Endothelial cell of umbilical vein (primary cell): ENCODE results near the gene WDPCP. TPM values are rescaled to one million over a fixed set of nuclear protein-coding genes. Genes with fewer than 3 reads are reported as not detected.

Source experiments
- BruUV-seq: library from RNA; stranded (reverse); fragments of 400-500 nt; replicated peaks from 2 replicates; lab custom pipeline; 2021; lab: Mats Ljungman, UMichigan
- CTCF ChIA-PET: fragments of 300-600, 350-600 bp; sonication (Branson Sonifier 250); formaldehyde crosslinking; loops from one replicate; lab custom pipeline; 2021; ENCODE audit warnings: antibody characterized with exemption, inconsistent platforms; lab: Charles Lee
- POLR2A ChIA-PET: fragments of 300-600, 350-600 bp; sonication (Branson Sonifier 250); formaldehyde crosslinking; loops from one replicate; lab custom pipeline; 2021; ENCODE audit warnings: antibody characterized with exemption, inconsistent platforms; lab: Charles Lee
- DNase-seq: peaks from one replicate; pipeline ENCODE4 v3.0.0-alpha.2; 2011; ENCODE audit warnings: low read depth, low spot score
- FAIRE-seq: peaks from 2 replicates; lab custom pipeline; 2011; peaks lifted over from hg19 to GRCh38; lab: Jason Lieb, UNC
- H2AFZ ChIP-seq: 2 replicates; pipeline ENCODE4 v1.6.0; 2012; ENCODE audit warnings: low read depth, low read length, control low read depth, inconsistent platforms
- H3K27ac ChIP-seq: 2 replicates; pipeline ENCODE4 v1.5.1; 2011; ENCODE audit warnings: low read depth, mild to moderate bottlenecking, control low read depth, low read length, moderate library complexity; ENCODE audit not compliant: insufficient read depth
- H3K27me3 ChIP-seq, 2 experiments: 2 replicates each; pipeline versions ENCODE4 v1.6.0 to v1.6.1; 2011; ENCODE audit warnings: low read length in 2 of 2, mixed read lengths in 1 of 2; ENCODE audit not compliant: control insufficient read depth in 2 of 2, insufficient read depth in 2 of 2
- H3K36me3 ChIP-seq, 2 experiments: 2 replicates in 1 of 2; 3 replicates in 1 of 2; pipeline ENCODE4 v1.5.1; 2011; ENCODE audit warnings: low read length in 2 of 2, mild to moderate bottlenecking in 1 of 2, moderate library complexity in 1 of 2; ENCODE audit not compliant: control insufficient read depth in 2 of 2, insufficient read depth in 2 of 2; ENCODE audit errors: extremely low read depth in 1 of 2
- H3K4me1 ChIP-seq: 3 replicates; pipeline ENCODE4 v1.5.1; 2011; ENCODE audit warnings: mild to moderate bottlenecking, low read length; ENCODE audit not compliant: control insufficient read depth, insufficient read depth; ENCODE audit errors: extremely low read depth
- H3K4me2 ChIP-seq: 2 replicates; pipeline ENCODE4 v1.6.1; 2011; ENCODE audit warnings: low read length, control low read depth, mixed read lengths; ENCODE audit not compliant: insufficient read depth
- H3K4me3 ChIP-seq, 3 experiments: fragments of 200-600 bp in 1 of 3; sonication (generic), shearing (Covaris generic) in 1 of 3; replicated peaks in 1 of 3; 2 replicates each; pipeline ENCODE4 v1.5.1; 2011 to 2016; ENCODE audit warnings: control low read depth in 3 of 3, low read length in 3 of 3, mild to moderate bottlenecking in 2 of 3, inconsistent platforms in 1 of 3, low read depth in 1 of 3, moderate library complexity in 1 of 3; ENCODE audit not compliant: insufficient read depth in 1 of 3
- H3K79me2 ChIP-seq: 2 replicates; pipeline ENCODE4 v1.6.0; 2012; ENCODE audit warnings: low read length, inconsistent platforms; ENCODE audit not compliant: control insufficient read depth, insufficient read depth
- H3K9ac ChIP-seq: replicated peaks from 2 replicates; pipeline ENCODE3; 2011; ENCODE audit warnings: low read length, control low read depth; ENCODE audit not compliant: insufficient read depth; ENCODE audit errors: extremely low read depth
- H3K9me1 ChIP-seq: replicated peaks from 3 replicates; pipeline ENCODE4 v1.6.0; 2011; ENCODE audit warnings: mild to moderate bottlenecking, low read length; ENCODE audit not compliant: control insufficient read depth, insufficient read depth; ENCODE audit errors: extremely low read depth
- H3K9me3 ChIP-seq: replicated peaks from 2 replicates; pipeline ENCODE4 v1.5.1; 2012; ENCODE audit warnings: low read length, inconsistent platforms; ENCODE audit not compliant: control insufficient read depth, insufficient read depth
- H4K20me1 ChIP-seq: replicated peaks from 2 replicates; pipeline ENCODE3; 2011; ENCODE audit warnings: mild to moderate bottlenecking, low read length; ENCODE audit not compliant: control insufficient read depth, insufficient read depth; ENCODE audit errors: extremely low read depth
- FOS ChIP-seq: IDR thresholded peaks from 2 replicates; pipeline ENCODE4 v1.6.1; 2011; ENCODE audit warnings: mild to moderate bottlenecking, low read length, moderate library complexity, borderline replicate concordance; ENCODE audit not compliant: insufficient read depth
- GATA2 ChIP-seq: IDR thresholded peaks from 2 replicates; pipeline ENCODE4 v1.7.0; 2011; ENCODE audit warnings: low read depth, mild to moderate bottlenecking, moderate library complexity, mixed read lengths, low read length; ENCODE audit not compliant: insufficient read length, insufficient read depth
- JUN ChIP-seq: IDR thresholded peaks from 2 replicates; pipeline ENCODE4 v1.6.1; 2011; ENCODE audit warnings: borderline replicate concordance, low read depth; ENCODE audit not compliant: insufficient read length, insufficient read depth
- MYC ChIP-seq: IDR thresholded peaks from one replicate; pipeline ENCODE4 v1.6.1; 2011; ENCODE audit warnings: mild to moderate bottlenecking, low read depth, low read length
- POLR2A ChIP-seq: IDR thresholded peaks from 2 replicates; pipeline ENCODE4 v1.6.1; 2012; ENCODE audit warnings: low read depth, mild to moderate bottlenecking, control low read depth, low read length
- POLR2AphosphoS5 ChIP-seq: IDR thresholded peaks from 2 replicates; pipeline ENCODE4 v1.6.1; 2012; ENCODE audit warnings: low read depth, mild to moderate bottlenecking, control low read depth, low read length, moderate library complexity; ENCODE audit not compliant: insufficient read depth
- dilution Hi-C: fragments of 300-500 bp; cut with MboI; formaldehyde crosslinking; loops from one replicate; pipeline ENCODE4 v1.15.0; 2019; ENCODE audit warnings: low sequenced_read_pairs; ENCODE audit not compliant: extremely low pct_ligation_motif_present
- intact Hi-C: fragments of 100-400 bp; cut with micrococcal nuclease; formaldehyde crosslinking; loops from one replicate; pipeline ENCODE4 v1.10.0; 2022
- polyA plus RNA-seq, 4 experiments: library from polyadenylated mRNA; depleted of rRNA in 3 of 4; stranded (reverse) in 3 of 4; unstranded in 1 of 4; fragments of >200 nt; gene quantifications; 2 replicates each; pipeline versions ENCODE4 v1.2.1 to v1.2.3, GENCODE V29; 2011 to 2012; ENCODE audit warnings: missing spikeins in 1 of 4
- total RNA-seq: library from RNA; stranded (reverse); gene quantifications from 2 replicates; pipeline ENCODE4 v1.2.3, GENCODE V29; 2021

The WDPCP gene
- total and polyA plus RNA-seq, 2 donors (not counting 3 experiments of a cell fraction or from before 2014, with no cell fraction given) = 4.0 to 8.8 TPM

DNA sequence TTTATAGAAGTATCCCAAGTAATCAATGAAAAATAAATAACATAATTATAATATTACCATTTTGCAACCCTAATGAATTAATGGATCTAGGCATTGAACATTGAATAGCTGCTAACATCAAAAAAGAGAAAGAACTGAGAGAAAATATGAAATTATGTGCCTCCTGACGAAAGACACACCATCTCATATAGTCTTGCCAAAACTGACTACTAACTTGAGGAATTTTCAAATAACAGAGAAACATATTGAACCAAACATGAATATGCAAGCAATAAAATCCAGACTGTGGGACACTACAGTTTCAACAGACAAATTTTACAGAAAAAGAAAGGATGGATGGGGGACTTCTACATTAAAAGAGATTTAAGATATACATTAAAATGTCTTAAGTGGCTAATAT is 165.7 kb downstream of the WDPCP start:
- POLR2A ChIA-PET = no interaction called here
- H3K4me1 ChIP-seq = no peaks in the 10 kb centered on the region
- no peak for TF ChIP-seq POLR2AphosphoS5
- no peak for TF ChIP-seq JUN
- TF ChIP-seq GATA2 = no peak
- H3K9me1 ChIP-seq = no peaks in the 10 kb centered on the region
- intact Hi-C loops (loop anchor here (10.0 kb wide), 3 partner anchors 358 to 968 kb away; no protein-coding TSS in a partner anchor), dilution Hi-C loops (no loop called here)
- H3K27me3 ChIP-seq = no peaks in the 10 kb centered on the region
- CTCF ChIA-PET = interaction anchor here (1.5 to 3.8 kb wide), 2 partner anchors 11 to 15 kb away, joined by 5 to 27 read pairs; no protein-coding TSS in a partner anchor
- H3K4me3 ChIP-seq = no peak overlapping the region
- no TSS peak for BruUV-seq
- no peak overlapping the region for H3K4me2 ChIP-seq
- no peaks in the 10 kb centered on the region for H3K79me2 ChIP-seq
- FAIRE-seq (no peak), DNase-seq (no peak)
- H2AFZ ChIP-seq = no peak overlapping the region
- no peaks in the 10 kb centered on the region for H4K20me1 ChIP-seq
- no peaks in the 10 kb centered on the region for H3K9me3 ChIP-seq
- no peaks in the 10 kb centered on the region for H3K36me3 ChIP-seq
- no peak overlapping the region for H3K9ac ChIP-seq
- H3K27ac ChIP-seq = no peak overlapping the region

DNA sequence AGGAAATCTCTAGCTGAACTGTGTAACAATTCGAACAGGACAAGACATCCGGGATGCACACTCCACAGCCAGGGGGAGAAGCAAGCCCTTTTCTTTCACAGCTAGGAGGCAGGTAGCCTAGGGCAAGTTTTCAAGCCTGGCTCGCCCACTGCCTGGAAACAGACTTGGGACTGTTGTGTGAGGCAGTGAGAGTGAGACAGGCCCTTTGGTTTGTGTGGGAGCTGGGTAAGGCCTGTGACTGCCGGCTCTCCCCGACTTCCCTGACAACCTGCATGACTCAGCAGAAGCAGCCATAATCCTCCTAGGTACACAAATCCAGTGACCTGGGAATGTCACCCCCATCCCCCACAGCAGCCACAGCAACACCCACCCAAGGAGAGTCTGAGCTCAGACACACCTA is 179.7 kb downstream of the WDPCP start:
- H3K9me1 ChIP-seq = no peaks in the 10 kb centered on the region
- no peaks in the 10 kb centered on the region for H3K4me1 ChIP-seq
- H4K20me1 ChIP-seq = no peaks in the 10 kb centered on the region
- H3K79me2 ChIP-seq = no peaks in the 10 kb centered on the region
- TF ChIP-seq POLR2AphosphoS5 = no peak
- TF ChIP-seq MYC = no peak
- no peak for TF ChIP-seq POLR2A
- no peak for TF ChIP-seq FOS
- no peak overlapping the region for H3K9ac ChIP-seq
- FAIRE-seq (no peak), DNase-seq (no peak)
- H3K4me3 ChIP-seq = no peak overlapping the region
- H3K4me2 ChIP-seq = no peak overlapping the region
- no peaks in the 10 kb centered on the region for H3K9me3 ChIP-seq
- no peaks in the 10 kb centered on the region for H3K36me3 ChIP-seq
- intact Hi-C loops = no loop called here
- POLR2A ChIA-PET = no interaction called here
- CTCF ChIA-PET = interaction anchor here (0.5 to 2.8 kb wide), 2 partner anchors 17 to 232 kb away, joined by 3 to 12 read pairs; no protein-coding TSS in a partner anchor
- no TSS peak for BruUV-seq
- no peaks in the 10 kb centered on the region for H3K27me3 ChIP-seq
- no peak overlapping the region for H3K27ac ChIP-seq
- dilution Hi-C loops = no loop called here
- no peak overlapping the region for H2AFZ ChIP-seq
